Parathyroid adenoma (tissue), 2 donors: ENCODE data around the gene MORC4.
"Not testable (repeated sequence)": the region's sequence is repeated elsewhere in the genome, so short reads cannot be mapped to it uniquely, and the experiment has no call there.

ENCODE experiments used
- H2AFZ ChIP-seq: fragments of 300-600 bp; sonication (generic); one replicate; pipeline ENCODE4 v1.7.0; 2017; ENCODE audit warnings: antibody characterized with exemption, mild to moderate bottlenecking
- H3K27ac ChIP-seq: fragments of 300-600 bp; sonication (generic); one replicate; pipeline ENCODE4 v1.7.0; 2017
- H3K27me3 ChIP-seq: fragments of 300-600 bp; sonication (generic); one replicate; pipeline ENCODE4 v1.7.0; 2017; ENCODE audit warnings: low read length; ENCODE audit not compliant: control insufficient read depth, insufficient read depth
- H3K36me3 ChIP-seq: fragments of 300-600 bp; sonication (generic); one replicate; pipeline ENCODE4 v1.7.0; 2017; ENCODE audit warnings: low read length; ENCODE audit not compliant: control insufficient read depth, insufficient read depth
- H3K4me1 ChIP-seq: fragments of 300-600 bp; sonication (generic); one replicate; pipeline ENCODE4 v1.7.0; 2017; ENCODE audit warnings: control low read depth
- H3K4me2 ChIP-seq: fragments of 300-600 bp; sonication (generic); one replicate; pipeline ENCODE4 v1.7.0; 2017; ENCODE audit warnings: low read length
- H3K4me3 ChIP-seq: fragments of 300-600 bp; sonication (generic); one replicate; pipeline ENCODE4 v1.7.0; 2017; ENCODE audit warnings: low read depth, low read length
- H3K79me2 ChIP-seq: fragments of 300-600 bp; sonication (generic); one replicate; pipeline ENCODE4 v1.7.0; 2017; ENCODE audit warnings: control low read depth
- H3K9ac ChIP-seq: fragments of 300-600 bp; sonication (generic); one replicate; pipeline ENCODE4 v1.7.0; 2017; ENCODE audit warnings: mild to moderate bottlenecking
- H3K9me3 ChIP-seq: fragments of 300-600 bp; sonication (generic); one replicate; pipeline ENCODE4 v1.7.0; 2017; ENCODE audit warnings: low read length; ENCODE audit not compliant: control insufficient read depth
- CTCF ChIP-seq: fragments of 300-600 bp; sonication (generic); IDR thresholded peaks from one replicate; pipeline ENCODE4 v1.7.0; 2017; ENCODE audit warnings: antibody characterized with exemption, mild to moderate bottlenecking
- donor health status: primary hyperparathyroidism.

MORC4 gene

DNA sequence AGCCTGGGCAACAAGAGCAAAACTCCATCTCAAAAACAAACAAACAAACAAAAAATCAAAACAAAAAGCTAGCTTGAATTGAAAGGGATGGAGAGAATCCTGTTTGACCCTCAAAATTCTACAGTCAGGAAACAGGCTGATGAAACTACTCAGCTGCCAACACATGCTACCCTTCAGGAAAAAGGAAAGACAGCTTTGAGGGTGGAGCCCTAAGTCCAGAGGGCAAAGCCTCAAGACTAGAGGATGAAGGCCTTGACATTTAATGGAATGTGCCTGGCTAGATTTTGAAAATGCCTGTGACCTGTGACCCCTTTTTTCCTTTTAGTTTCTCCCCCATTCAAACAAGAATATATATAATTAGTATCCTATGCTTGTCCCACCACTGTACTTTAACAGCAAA is 27.1 kb downstream of the MORC4 start:
- no peaks in the 10 kb centered on the region for H3K9me3 ChIP-seq
- no peak overlapping the region for H2AFZ ChIP-seq
- no peak overlapping the region for H3K9ac ChIP-seq
- no peak overlapping the region for H3K4me2 ChIP-seq
- no peaks in the 10 kb centered on the region for H3K4me1 ChIP-seq
- H3K79me2 ChIP-seq = no peaks in the 10 kb centered on the region
- H3K27ac ChIP-seq = no peak overlapping the region
- TF ChIP-seq CTCF = no peak
- H3K4me3 ChIP-seq = no peak overlapping the region
- H3K36me3 ChIP-seq = no peaks in the 10 kb centered on the region
- H3K27me3 ChIP-seq = no peaks in the 10 kb centered on the region

GRCh38 chrX:106966547-106966946 is 33.5 kb downstream of the MORC4 start:
- not testable (repeated sequence) for H3K27me3 ChIP-seq, H2AFZ ChIP-seq, H3K4me3 ChIP-seq, H3K4me2 ChIP-seq, H3K36me3 ChIP-seq, H3K9ac ChIP-seq, H3K27ac ChIP-seq, H3K4me1 ChIP-seq, H3K9me3 ChIP-seq, H3K79me2 ChIP-seq

- H3K27me3 ChIP-seq = no peaks in the 10 kb centered on the region
- H3K4me2 ChIP-seq = no peak overlapping the region
- H3K27ac ChIP-seq = no peak overlapping the region
- H3K4me1 ChIP-seq = no peaks in the 10 kb centered on the region
- H3K79me2 ChIP-seq = no peaks in the 10 kb centered on the region
- H2AFZ ChIP-seq = no peak overlapping the region
- H3K4me3 ChIP-seq = no peak overlapping the region
- no peak overlapping the region for H3K9ac ChIP-seq
- no peaks in the 10 kb centered on the region for H3K36me3 ChIP-seq
- no peak for TF ChIP-seq CTCF
- no peaks in the 10 kb centered on the region for H3K9me3 ChIP-seq
These were observed 35.7 kb downstream of the MORC4 start for GRCh38 chrX:106964290-106964689.

DNA sequence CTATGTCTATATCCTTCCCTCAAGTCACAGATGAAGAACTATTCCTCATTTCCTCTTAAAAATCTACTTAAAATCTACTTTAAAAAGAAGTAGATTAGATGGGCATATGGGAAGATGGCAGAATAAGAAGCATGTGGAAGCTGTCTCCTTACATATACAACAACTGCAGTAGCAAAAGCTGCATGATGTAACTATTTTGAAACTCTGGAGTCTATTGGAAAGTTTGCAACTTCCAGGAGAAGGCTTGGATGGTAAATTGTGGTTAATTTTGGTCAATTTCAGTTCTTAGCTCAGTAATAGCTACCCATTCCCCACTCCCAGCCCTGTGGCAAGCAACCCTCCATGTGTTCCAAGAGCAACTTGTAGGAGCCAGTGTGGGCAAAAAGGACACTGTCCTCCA is 36.9 kb downstream of the MORC4 start:
- TF ChIP-seq CTCF = no peak
- H3K4me2 ChIP-seq = no peak overlapping the region
- H3K27ac ChIP-seq = no peak overlapping the region

GRCh38 chrX:106959901-106960300 is 40.1 kb downstream of the MORC4 start:
- no peak overlapping the region for H3K9ac ChIP-seq
- H3K27ac ChIP-seq = no peak overlapping the region
- H3K27me3 ChIP-seq = no peaks in the 10 kb centered on the region
- no peak overlapping the region for H3K4me2 ChIP-seq
- no peaks in the 10 kb centered on the region for H3K36me3 ChIP-seq
- TF ChIP-seq CTCF = no peak
- no peaks in the 10 kb centered on the region for H3K9me3 ChIP-seq
- H2AFZ ChIP-seq = no peak overlapping the region
- peaks cover 4% of the 10 kb centered on the region for H3K4me1 ChIP-seq
- no peak overlapping the region for H3K4me3 ChIP-seq
- H3K79me2 ChIP-seq = no peaks in the 10 kb centered on the region

More for the DNA sequence above, 36.9 kb downstream of the MORC4 start:
- Histone ChIP-seq H2AFZ (no peak overlapping the region), H3K36me3 (no peaks in the 10 kb centered on the region), H3K27me3 (no peaks in the 10 kb centered on the region), H3K9me3 (no peaks in the 10 kb centered on the region), H3K9ac (no peak overlapping the region), H3K79me2 (no peaks in the 10 kb centered on the region), H3K4me3 (no peak overlapping the region), H3K4me1 (no peaks in the 10 kb centered on the region)
